GM13976 (cell line): Measurements from ENCODE around the gene BRF1.

Experiments used
- DNase-seq: peaks from one replicate; pipeline ENCODE4 v3.0.0; 2012; ENCODE audit warnings: low spot score
- CTCF ChIP-seq: IDR thresholded peaks from 2 replicates; pipeline ENCODE4 v1.5.1; 2012; ENCODE audit warnings: borderline replicate concordance, mild to moderate bottlenecking; ENCODE audit not compliant: insufficient read depth; ENCODE audit errors: extremely low read depth, missing control alignments, control extremely low read depth
- in situ Hi-C: fragments of 300-500 bp; cut with MboI; formaldehyde crosslinking; loops from one replicate; pipeline ENCODE4 v1.12.0; 2022; ENCODE audit warnings: low sequenced_read_pairs, mixed read lengths, inconsistent platforms; ENCODE audit not compliant: unreplicated experiment

BRF1 gene

GRCh38 chr14:105260959-105261358 lies 39.8 kb downstream of the BRF1 start:
- in situ Hi-C loops: no loop called here
- DNase-seq: no peak
- TF ChIP-seq CTCF: no peak

- no peak for DNase-seq
- TF ChIP-seq CTCF: no peak
- in situ Hi-C loops: no loop called here
These were observed 42.0 kb downstream of the BRF1 start for GRCh38 chr14:105258846-105259245.

GRCh38 chr14:105257464-105257863 lies 43.3 kb downstream of the BRF1 start:
- in situ Hi-C loops: no loop called here
- TF ChIP-seq CTCF: no peak
- no peak for DNase-seq

- in situ Hi-C loops: no loop called here
- TF ChIP-seq CTCF: no peak
- no peak for DNase-seq
These were observed 44.4 kb downstream of the BRF1 start for GRCh38 chr14:105256292-105256960.

GRCh38 chr14:105255021-105255507 lies 45.7 kb downstream of the BRF1 start:
- TF ChIP-seq CTCF: no peak
- DNase-seq: peak; percentile 26
- in situ Hi-C loops: no loop called here

- DNase-seq: no peak
- in situ Hi-C loops: no loop called here
- TF ChIP-seq CTCF: no peak
These were observed 47.5 kb downstream of the BRF1 start for GRCh38 chr14:105253329-105253682.

GRCh38 chr14:105252552-105253328 lies 48.1 kb downstream of the BRF1 start:
- DNase-seq: no peak
- no peak for TF ChIP-seq CTCF
- in situ Hi-C loops: no loop called here
